IMR-90 (cell line): ENCODE data around the gene FBN1. TPM values are rescaled to one million over a fixed set of nuclear protein-coding genes. Genes with fewer than 3 reads are reported as not detected.
A peak's percentile ranks its signal among the peaks of the same experiment; 100 is the strongest.

Source experiments
- ATAC-seq: fragments of 200-7000 bp; cut with Tn5 transposase; 2 replicates; pipeline ENCODE4 v1.9.1; 2020; ENCODE audit warnings: low read depth, mild to moderate bottlenecking, moderate library complexity
- BruUV-seq: library from RNA; stranded (reverse); fragments of 400-500 nt; replicated peaks from 2 replicates; lab custom pipeline; 2021; lab: Mats Ljungman, UMichigan
- CTCF ChIA-PET: fragments of 300-600 bp; formaldehyde crosslinking; extraction: SDS; loops from one replicate; lab custom pipeline; 2021; ENCODE audit warnings: antibody characterized with exemption; lab: Yijun Ruan, JAX
- POLR2A ChIA-PET: fragments of 300-600 bp; sonication (Branson Sonifier 250); formaldehyde crosslinking; loops from one replicate; lab custom pipeline; 2022; ENCODE audit warnings: antibody characterized with exemption; ENCODE audit not compliant: unreplicated experiment; lab: Charles Lee
- DNase-seq: peaks from one replicate; pipeline ENCODE4 v3.0.0; 2013
- H2AFZ ChIP-seq: replicated peaks from 2 replicates; pipeline ENCODE3; 2013; ENCODE audit warnings: low read length, mild to moderate bottlenecking; ENCODE audit not compliant: poor library complexity
- H2AK5ac ChIP-seq: 2 replicates; pipeline ENCODE4 v1.6.1; 2013; ENCODE audit warnings: low read depth, low read length, inconsistent platforms
- H2AK9ac ChIP-seq: replicated peaks from 2 replicates; pipeline ENCODE3; 2013; ENCODE audit warnings: mild to moderate bottlenecking, low read depth, low read length, moderate library complexity; ENCODE audit not compliant: poor library complexity
- H2BK120ac ChIP-seq: 2 replicates; pipeline ENCODE4 v1.6.1; 2013; ENCODE audit warnings: low read depth, low read length, inconsistent platforms
- H2BK15ac ChIP-seq: 3 replicates; pipeline ENCODE4 v1.6.1; 2013; ENCODE audit warnings: low read depth, low read length, inconsistent platforms
- H2BK20ac ChIP-seq: 2 replicates; pipeline ENCODE4 v1.6.1; 2013; ENCODE audit warnings: low read depth, mild to moderate bottlenecking, inconsistent platforms, low read length, moderate library complexity
- H2BK5ac ChIP-seq: 2 replicates; pipeline ENCODE4 v1.6.1; 2013; ENCODE audit warnings: mild to moderate bottlenecking, low read depth, low read length, inconsistent platforms; ENCODE audit not compliant: poor library complexity, severe bottlenecking
- H3K14ac ChIP-seq: replicated peaks from 2 replicates; pipeline ENCODE4 v1.6.1; 2013; ENCODE audit warnings: low read depth, low read length, inconsistent platforms
- H3K18ac ChIP-seq: 2 replicates; pipeline ENCODE4 v1.6.1; 2013; ENCODE audit warnings: low read depth, low read length, control low read depth
- H3K23ac ChIP-seq: 2 replicates; pipeline ENCODE4 v1.6.1; 2013; ENCODE audit warnings: low read depth, low read length, inconsistent platforms
- H3K27ac ChIP-seq: 2 replicates; pipeline ENCODE4 v1.5.1; 2013; ENCODE audit warnings: mild to moderate bottlenecking, control low read depth, low read length; ENCODE audit not compliant: insufficient read depth
- H3K27me3 ChIP-seq: 2 replicates; pipeline ENCODE4 v1.6.1; 2013; ENCODE audit warnings: low read length; ENCODE audit not compliant: control insufficient read depth, insufficient read depth
- H3K36me3 ChIP-seq: 2 replicates; pipeline ENCODE4 v1.6.1; 2013; ENCODE audit warnings: low read length, mixed read lengths; ENCODE audit not compliant: control insufficient read depth, insufficient read depth
- H3K4ac ChIP-seq: 2 replicates; pipeline ENCODE4 v1.6.1; 2013; ENCODE audit warnings: low read depth, low read length, inconsistent platforms
- H3K4me1 ChIP-seq: 2 replicates; pipeline ENCODE4 v1.6.1; 2013; ENCODE audit warnings: low read length, mixed read lengths; ENCODE audit not compliant: control insufficient read depth, insufficient read depth
- H3K4me2 ChIP-seq: 2 replicates; pipeline ENCODE4 v1.6.1; 2013; ENCODE audit warnings: low read depth, mild to moderate bottlenecking, control low read depth, low read length, moderate library complexity
- H3K4me3 ChIP-seq: 2 replicates; pipeline ENCODE4 v1.5.1; 2013; ENCODE audit warnings: low read depth, mild to moderate bottlenecking, control low read depth, low read length, moderate library complexity; ENCODE audit not compliant: insufficient read depth
- H3K56ac ChIP-seq: 2 replicates; pipeline ENCODE4 v1.6.1; 2013; ENCODE audit warnings: low read length, inconsistent platforms; ENCODE audit not compliant: insufficient read depth; ENCODE audit errors: extremely low read depth
- H3K79me1 ChIP-seq, 2 experiments: 2 replicates each; pipeline ENCODE4 v1.6.1; 2013; ENCODE audit warnings: low read length in 2 of 2, inconsistent platforms in 1 of 2, low read depth in 1 of 2
- H3K9ac ChIP-seq: 2 replicates; pipeline ENCODE4 v1.6.1; 2013; ENCODE audit warnings: low read depth, low read length, control low read depth
- H3K9me1 ChIP-seq: 2 replicates; pipeline ENCODE4 v1.6.1; 2013; ENCODE audit warnings: low read length, inconsistent platforms; ENCODE audit not compliant: insufficient read depth
- H3K9me3 ChIP-seq: 2 replicates; pipeline ENCODE4 v1.6.1; 2013; ENCODE audit warnings: low read length; ENCODE audit not compliant: control insufficient read depth, insufficient read depth
- H4K20me1 ChIP-seq: 2 replicates; pipeline ENCODE4 v1.6.1; 2013; ENCODE audit warnings: low read length, inconsistent platforms; ENCODE audit not compliant: insufficient read depth
- H4K5ac ChIP-seq: 2 replicates; pipeline ENCODE4 v1.6.1; 2013; ENCODE audit warnings: mild to moderate bottlenecking, low read depth, low read length, control low read depth
- H4K8ac ChIP-seq, 2 experiments: 2 replicates each; pipeline ENCODE4 v1.6.1; 2013; ENCODE audit warnings: low read depth in 2 of 2, low read length in 2 of 2, control low read depth in 1 of 2, inconsistent platforms in 1 of 2
- H4K91ac ChIP-seq: 2 replicates; pipeline ENCODE4 v1.6.1; 2013; ENCODE audit warnings: low read depth, low read length, inconsistent platforms; ENCODE audit not compliant: insufficient read depth
- CEBPB ChIP-seq: IDR thresholded peaks from 2 replicates; pipeline ENCODE4 v1.6.1; 2012; ENCODE audit warnings: low read depth, low read length, improper control_type of control experiment
- ELK1 ChIP-seq: fragments of 150-350 bp; IDR thresholded peaks from 2 replicates; pipeline ENCODE4 v1.6.1; 2016; ENCODE audit warnings: low read depth, mild to moderate bottlenecking, low read length, moderate library complexity, borderline replicate concordance
- MAZ ChIP-seq: IDR thresholded peaks from 2 replicates; pipeline ENCODE4 v1.6.1; 2012; ENCODE audit warnings: low read depth, mild to moderate bottlenecking, low read length, improper control_type of control experiment, moderate library complexity, borderline replicate concordance
- MXI1 ChIP-seq: IDR thresholded peaks from 2 replicates; pipeline ENCODE4 v1.6.1; 2012; ENCODE audit warnings: low read depth, mild to moderate bottlenecking, low read length, moderate library complexity, borderline replicate concordance
- NFE2L2 ChIP-seq: fragments of 150-350 bp; IDR thresholded peaks from 2 replicates; pipeline ENCODE4 v1.6.1; 2016; ENCODE audit warnings: low read depth, mild to moderate bottlenecking, low read length
- RAD21 ChIP-seq: IDR thresholded peaks from 2 replicates; pipeline ENCODE4 v1.6.1; 2012; ENCODE audit warnings: low read length, improper control_type of control experiment
- RCOR1 ChIP-seq: IDR thresholded peaks from 2 replicates; pipeline ENCODE4 v1.6.1; 2012; ENCODE audit warnings: mild to moderate bottlenecking, low read length, improper control_type of control experiment; ENCODE audit not compliant: insufficient replicate concordance
- WGBS, 2 experiments: methylation state at CpG; one replicate each; pipeline versions ENCODE4 v1.1.5 to v1.1.7; 2013; ENCODE audit warnings: missing lambda C conversion rate in 2 of 2; ENCODE audit not compliant: insufficient read length in 1 of 2; ENCODE audit errors: extremely low coverage in 2 of 2; 5-methylcytosine and 5-hydroxymethylcytosine counted together
- dilution Hi-C: fragments of 300-500 bp; cut with HindIII; formaldehyde crosslinking; loops from one replicate; pipeline ENCODE4 v1.14.3; 2018; ENCODE audit warnings: low sequenced_read_pairs; ENCODE audit not compliant: unreplicated experiment
- in situ Hi-C: fragments of 300-500 bp; cut with MboI; formaldehyde crosslinking; loops from 3 replicates; pipeline ENCODE4 v1.14.3; 2019; ENCODE audit warnings: low sequenced_read_pairs, inconsistent platforms, mixed read lengths
- intact Hi-C: fragments of 100-400 bp; cut with micrococcal nuclease; formaldehyde crosslinking; loops from 2 replicates; pipeline ENCODE4 v1.10.0; 2022
- polyA plus RNA-seq, 3 experiments: library from polyadenylated mRNA; depleted of rRNA; stranded (reverse); fragments of >200 nt; gene quantifications; 2 replicates each; pipeline ENCODE4 v1.2.3, GENCODE V29; 2012; ENCODE audit warnings: low replicate concordance in 1 of 3
- total RNA-seq: library from RNA; depleted of rRNA; stranded (reverse); fragments of >200 nt; gene quantifications from 2 replicates; pipeline ENCODE4 v1.2.3, GENCODE V29; 2012

FBN1 gene
- total and polyA plus RNA-seq, 2 of the 4 experiments (the other 2 are of a cell fraction): 134 to 283 TPM

- H3K18ac ChIP-seq: no peak overlapping the region
- no peak overlapping the region for H3K4me3 ChIP-seq
- no peak overlapping the region; the same call in 1 of the 2 replicates for H3K4ac ChIP-seq
- intact Hi-C loops: no loop called here
- peaks cover 20% of the 10 kb centered on the region; the same call in 1 of the 2 replicates for H4K20me1 ChIP-seq
- no peak overlapping the region for H3K27ac ChIP-seq
- ATAC-seq: peak; percentile 87
- ChIA-PET POLR2A (no interaction called here), CTCF (no interaction called here)
- no peak overlapping the region for H2BK120ac ChIP-seq
- no peak overlapping the region for H3K23ac ChIP-seq
- peaks cover 14% of the 10 kb centered on the region for H3K4me1 ChIP-seq
- H4K8ac ChIP-seq: no peak overlapping the region
- H3K56ac ChIP-seq: no peak overlapping the region
- H2AK5ac ChIP-seq: no peak overlapping the region
- peak overlapping the region; percentile 93 for H2BK5ac ChIP-seq
- no peaks in the 10 kb centered on the region for H3K9me3 ChIP-seq
- DNase-seq: peak; percentile 93
- dilution Hi-C loops: no loop called here
- TF ChIP-seq MXI1: peak; percentile 24; the same call in 1 of the 2 replicates
- no peak for TF ChIP-seq RAD21
- no peak for TF ChIP-seq MAZ
- TF ChIP-seq NFE2L2: no peak
- no peak for TF ChIP-seq ELK1
- peak; percentile 82 for TF ChIP-seq CEBPB
- peak; percentile 57 for TF ChIP-seq RCOR1
- H4K91ac ChIP-seq: no peak overlapping the region
- H3K14ac ChIP-seq: no peak overlapping the region
- H3K36me3 ChIP-seq: no peaks in the 10 kb centered on the region; the same call in 1 of the 2 replicates
- no peak overlapping the region for H3K9ac ChIP-seq
- H2AK9ac ChIP-seq: no peak overlapping the region
- in situ Hi-C loops: no loop called here
- no peak overlapping the region; the same call in 1 of the 2 replicates for H3K4me2 ChIP-seq
- H3K9me1 ChIP-seq: peaks cover 12% of the 10 kb centered on the region
- peaks cover 22 to 82% of the 10 kb centered on the region in 2 experiments; a peak in 3 of 4 replicates for H3K79me1 ChIP-seq
- H2AFZ ChIP-seq: no peak overlapping the region
- WGBS, 2 experiments: no CpG with 5 or more reads among the region's 2 CpGs
- H2BK20ac ChIP-seq: no peak overlapping the region
- H3K27me3 ChIP-seq: no peaks in the 10 kb centered on the region
- BruUV-seq: no TSS peak
- H2BK15ac ChIP-seq: no peak overlapping the region
- no peak overlapping the region for H4K5ac ChIP-seq
Observed at GRCh38 chr15:48617619-48618018, 27.9 kb downstream of the FBN1 start.
